SIG-M5 (cell line): ENCODE data around the gene HSD3B2.

Experiments
- DNase-seq: peaks from one replicate; lab custom pipeline; 2025; lab: John Stamatoyannopoulos, UW

Gene HSD3B2

DNA sequence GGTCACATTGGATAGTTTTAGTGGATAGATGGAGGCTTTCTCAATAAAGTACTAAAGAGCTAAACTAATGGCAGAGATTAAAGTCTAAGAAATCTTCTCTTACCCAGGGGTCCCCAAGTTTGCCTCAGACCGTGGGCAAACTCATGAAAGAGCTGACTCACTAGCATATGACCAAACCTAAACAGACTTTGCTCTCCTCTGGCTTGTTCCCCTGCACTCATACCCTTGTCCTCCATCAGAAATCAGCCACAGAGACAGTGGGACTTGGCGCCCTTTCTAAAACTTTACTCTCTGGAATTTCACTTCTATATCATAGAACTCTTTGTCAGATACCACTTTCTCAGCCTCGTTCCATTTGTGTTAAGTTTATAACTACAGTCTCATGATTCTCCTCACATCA, 17.0 kb upstream of the HSD3B2 start:
- DNase-seq, result no peak

DNA sequence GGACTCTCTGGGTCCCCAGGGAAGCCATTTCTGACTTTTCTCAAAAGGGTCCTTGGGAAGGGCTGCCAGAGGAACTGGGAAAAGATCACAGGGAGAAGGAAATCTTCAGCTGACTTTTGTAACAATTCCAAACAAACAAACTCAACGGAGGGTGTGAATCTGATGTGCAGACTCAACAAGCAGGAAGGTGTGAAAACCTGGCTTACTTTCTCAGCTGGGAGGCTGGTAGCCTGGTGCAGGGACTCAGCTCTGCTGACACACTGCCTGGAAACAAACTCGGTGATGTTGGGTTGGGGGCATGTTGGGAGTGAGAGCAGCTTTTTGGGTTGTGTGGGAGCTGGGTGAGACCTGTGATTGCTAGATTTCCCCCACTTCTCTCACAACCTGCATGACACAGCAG, 10.2 kb upstream of the HSD3B2 start:
- no peak for DNase-seq

- DNase-seq, result no peak
These were observed 5.2 kb upstream of the HSD3B2 start for GRCh38 chr1:119409731-119410130.

DNA sequence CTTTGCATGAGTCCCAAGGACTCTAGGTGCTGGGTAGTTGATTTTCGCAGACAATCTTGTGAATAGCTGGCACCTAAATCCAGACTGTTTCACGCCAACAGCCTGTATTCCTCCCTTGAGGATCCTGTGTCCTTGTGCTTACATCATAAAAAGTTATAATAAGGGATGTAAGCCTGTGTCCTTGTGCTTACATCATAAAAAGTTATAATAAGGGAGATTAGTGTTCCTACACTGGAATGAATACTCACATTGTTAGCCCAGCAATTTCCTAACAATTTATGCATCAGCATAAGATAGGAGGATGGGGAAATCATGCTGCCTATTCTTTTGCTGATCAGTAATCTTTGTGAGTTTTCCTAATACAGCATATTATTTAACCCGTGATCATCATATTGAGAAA, 4.0 kb upstream of the HSD3B2 start:
- no peak for DNase-seq

GRCh38 chr1:119416006-119416640, 1.2 kb downstream of the HSD3B2 start:
- no peak for DNase-seq

GRCh38 chr1:119419109-119419508, 4.2 kb downstream of the HSD3B2 start:
- DNase-seq, result no peak

- no peak for DNase-seq
These were observed 5.7 kb downstream of the HSD3B2 start for GRCh38 chr1:119420638-119421037.

DNA sequence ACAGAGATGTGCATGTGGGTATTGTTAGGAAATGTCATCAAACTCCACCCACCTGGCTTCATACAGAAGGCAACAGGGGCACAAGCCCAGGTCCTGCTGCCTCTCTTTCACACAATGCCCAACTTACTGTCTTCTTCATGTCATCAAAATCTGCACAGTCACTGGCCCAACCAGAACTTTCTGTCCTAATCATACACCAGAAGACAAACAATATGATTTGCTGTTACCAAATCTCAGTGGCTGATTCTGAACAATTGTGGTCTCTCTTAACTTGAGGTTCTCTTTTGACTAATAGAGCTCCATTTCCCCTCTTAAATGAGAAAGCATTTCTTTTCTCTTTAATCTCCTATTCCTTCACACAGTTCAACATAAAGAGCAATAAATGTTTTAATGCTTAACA, 7.7 kb downstream of the HSD3B2 start:
- DNase-seq, result no peak

- DNase-seq, result no peak
These were observed 14.0 kb downstream of the HSD3B2 start for GRCh38 chr1:119428991-119429390.

DNA sequence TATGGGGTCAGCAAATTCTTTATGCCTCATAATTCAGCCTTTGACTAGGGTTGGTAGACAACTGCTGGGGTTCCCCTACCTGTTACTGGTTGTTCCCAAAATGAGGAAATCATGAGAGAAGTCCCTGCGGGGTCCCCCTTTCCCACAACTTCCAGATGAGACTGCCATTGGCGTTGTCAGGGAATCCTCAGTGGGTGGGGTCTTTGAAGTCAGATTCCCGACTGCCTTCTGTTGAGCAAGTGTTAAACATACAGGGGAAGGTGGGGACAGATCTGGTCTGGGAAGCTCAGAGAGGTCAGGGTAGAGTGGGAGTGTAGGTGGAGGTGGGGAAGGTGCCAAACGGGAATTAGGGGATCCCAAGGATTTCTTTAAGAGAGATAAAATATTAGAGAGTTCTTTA, 14.7 kb downstream of the HSD3B2 start:
- no peak for DNase-seq

GRCh38 chr1:119430486-119430885, 15.5 kb downstream of the HSD3B2 start:
- no peak for DNase-seq

DNA sequence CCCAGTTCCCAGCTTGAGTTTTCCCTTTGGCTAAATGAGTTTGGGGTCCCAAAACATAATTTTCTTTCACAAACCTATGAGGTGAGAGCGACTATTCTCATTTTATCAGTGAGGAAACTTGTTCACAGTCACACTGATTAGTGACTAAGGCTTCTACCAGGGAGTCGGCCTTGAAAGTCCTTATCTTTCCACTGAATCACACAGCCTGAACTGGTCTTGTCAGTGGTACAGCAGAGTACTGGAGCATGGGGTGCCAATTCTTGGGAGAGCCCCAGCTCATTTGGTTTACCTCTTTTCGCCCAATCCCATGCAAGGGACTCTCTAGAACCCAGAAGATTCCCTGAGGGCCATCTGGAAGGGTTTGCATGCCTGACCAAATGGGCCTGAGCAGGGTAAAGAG, 16.9 kb downstream of the HSD3B2 start:
- DNase-seq, result no peak

DNA sequence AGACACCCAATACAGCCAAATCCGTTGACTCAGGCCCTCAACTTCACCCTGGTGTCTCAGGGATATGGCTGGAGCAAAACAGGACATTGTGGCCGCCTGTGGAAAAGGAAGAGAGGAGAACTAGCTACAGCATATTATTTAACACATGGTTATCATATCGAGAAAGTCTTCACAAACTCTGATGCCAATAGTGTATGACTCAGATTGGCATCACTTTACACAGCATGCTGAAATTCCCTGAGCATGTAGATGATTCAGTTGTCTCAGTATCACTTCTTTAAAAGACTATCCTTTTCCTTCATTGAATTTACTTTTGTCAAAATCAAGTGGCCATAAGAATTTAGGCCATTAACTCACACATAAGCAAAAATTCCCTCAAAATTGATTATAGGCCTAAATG, 20.1 kb downstream of the HSD3B2 start:
- DNase-seq, result no peak

- DNase-seq, result no peak
These were observed 23.8 kb downstream of the HSD3B2 start for GRCh38 chr1:119438761-119439160.

GRCh38 chr1:119440721-119441307, 25.9 kb downstream of the HSD3B2 start:
- DNase-seq, result no peak

GRCh38 chr1:119442756-119443155, 27.8 kb downstream of the HSD3B2 start:
- DNase-seq, result no peak

DNA sequence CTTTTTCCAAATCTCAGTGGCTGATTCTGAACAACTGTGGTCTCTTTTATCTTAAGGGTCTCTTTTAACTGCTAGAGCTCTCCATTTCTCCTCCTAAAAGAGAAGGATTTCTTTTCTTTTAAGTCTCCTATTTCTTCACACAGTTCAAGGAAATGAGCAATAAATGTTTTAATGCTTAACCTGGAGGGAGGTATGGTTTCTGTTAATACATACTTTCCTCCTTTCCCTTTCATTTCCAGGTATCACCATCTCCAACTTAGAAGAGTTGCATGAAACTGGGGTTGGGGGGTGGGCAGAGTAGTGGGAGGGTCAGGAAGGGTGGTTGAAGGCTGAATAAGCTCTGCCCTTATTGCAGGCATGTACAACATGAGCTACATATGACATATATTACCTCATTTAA, 31.4 kb downstream of the HSD3B2 start:
- no peak for DNase-seq

DNA sequence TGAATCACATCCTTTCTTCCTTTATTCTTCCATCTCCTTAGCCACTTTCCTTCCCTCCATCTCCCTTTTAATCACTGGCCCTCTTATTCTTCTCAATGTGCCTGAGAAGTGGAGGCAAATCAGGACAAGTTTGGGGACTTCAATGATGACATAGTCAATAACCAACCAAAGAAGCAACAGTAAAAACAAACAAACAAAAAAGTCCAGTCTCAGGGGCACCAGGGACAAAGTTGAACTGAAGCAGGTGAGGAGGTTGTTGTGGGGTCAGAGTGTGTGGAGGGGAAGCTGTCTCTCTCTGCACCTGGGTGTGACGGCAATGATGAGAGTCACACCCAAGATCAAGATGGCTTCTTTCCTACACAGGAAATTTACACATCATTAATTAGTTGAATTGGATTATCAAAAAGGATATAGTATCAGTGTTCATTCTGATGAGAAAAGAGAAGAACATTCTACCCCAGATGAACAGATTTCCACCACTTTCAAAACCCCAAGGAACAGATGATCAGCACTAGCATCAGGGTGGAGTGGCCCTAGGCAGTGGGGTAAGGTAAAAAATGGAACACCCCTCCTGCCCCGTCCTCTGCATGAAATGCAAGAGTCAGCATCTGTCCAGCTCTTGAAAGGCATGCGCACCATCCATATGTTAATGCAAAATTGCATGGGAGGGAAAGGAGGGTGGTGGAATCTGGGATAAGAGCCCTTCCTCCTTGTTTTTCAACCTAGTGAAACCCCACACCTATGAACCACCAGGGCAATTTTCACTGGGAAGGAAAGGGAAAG, 32.6 kb downstream of the HSD3B2 start:
- no peak for DNase-seq

DNA sequence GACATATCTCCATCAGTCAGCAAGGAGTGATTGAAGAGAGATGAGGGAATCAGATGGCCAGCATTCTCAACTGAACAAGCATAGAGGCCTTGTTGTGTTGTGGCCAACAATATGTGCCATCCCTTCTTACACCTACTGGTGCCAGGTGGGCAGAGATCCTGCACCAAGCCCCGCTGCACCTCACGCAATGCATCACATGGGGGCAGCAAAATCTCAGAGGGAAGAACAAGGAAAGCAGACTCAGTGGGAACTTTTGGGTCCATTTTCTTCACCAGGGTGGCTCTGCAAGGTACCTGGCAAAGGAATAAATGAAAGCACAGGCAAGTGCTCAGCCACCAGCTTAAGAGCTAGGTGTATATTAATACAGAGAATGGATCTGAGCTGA, 33.2 kb downstream of the HSD3B2 start:
- no peak for DNase-seq

- no peak for DNase-seq
These were observed 35.0 kb downstream of the HSD3B2 start for GRCh38 chr1:119449971-119450370.

- DNase-seq, result no peak
These were observed 36.2 kb downstream of the HSD3B2 start for GRCh38 chr1:119451158-119451557.

- DNase-seq, result no peak
These were observed 37.1 kb downstream of the HSD3B2 start for GRCh38 chr1:119452091-119452490.

GRCh38 chr1:119453021-119453420, 38.1 kb downstream of the HSD3B2 start:
- DNase-seq, result no peak

GRCh38 chr1:119462964-119463363, 48.0 kb downstream of the HSD3B2 start:
- DNase-seq, result no peak
